Effector memory CD4-positive, alpha-beta T cell (primary cell): ENCODE data around the gene TRPM3.
"Not testable (repeated sequence)": the region's sequence is repeated elsewhere in the genome, so short reads cannot be mapped to it uniquely, and the experiment has no call there.

Source experiments
- DNase-seq, 3 donors: peaks; one replicate each; pipeline ENCODE4 v3.0.0-alpha.2; 2020
- H3K27ac ChIP-seq: 2 replicates; pipeline ENCODE4 v1.7.0; 2013; ENCODE audit warnings: mild to moderate bottlenecking, low read length, moderate library complexity; ENCODE audit not compliant: insufficient read depth, poor library complexity, severe bottlenecking
- H3K27me3 ChIP-seq: replicated peaks from 2 replicates; pipeline ENCODE4 v1.7.0; 2013; ENCODE audit warnings: mild to moderate bottlenecking, low read length; ENCODE audit not compliant: insufficient read depth, control insufficient read depth, poor library complexity, severe bottlenecking
- H3K36me3 ChIP-seq: 2 replicates; pipeline ENCODE4 v1.7.0; 2013; ENCODE audit warnings: mild to moderate bottlenecking, low read length, moderate library complexity; ENCODE audit not compliant: control insufficient read depth, insufficient read depth
- H3K4me1 ChIP-seq: 2 replicates; pipeline ENCODE4 v1.7.0; 2013; ENCODE audit warnings: low read length, mild to moderate bottlenecking; ENCODE audit not compliant: control insufficient read depth, insufficient read depth, poor library complexity, severe bottlenecking
- H3K4me3 ChIP-seq: 2 replicates; pipeline ENCODE4 v1.7.0; 2013; ENCODE audit warnings: low read length, low read depth, mild to moderate bottlenecking; ENCODE audit not compliant: insufficient read depth, poor library complexity, severe bottlenecking
- H3K9me3 ChIP-seq: 2 replicates; pipeline ENCODE4 v1.7.0; 2013; ENCODE audit warnings: mild to moderate bottlenecking, low read length, moderate library complexity; ENCODE audit not compliant: control insufficient read depth

Gene TRPM3

GRCh38 chr9:70987986-70988385, 133.4 kb downstream of the TRPM3 start:
- H3K4me3 ChIP-seq = no peak overlapping the region
- no peaks in the 10 kb centered on the region for H3K36me3 ChIP-seq
- H3K9me3 ChIP-seq = no peaks in the 10 kb centered on the region
- no peak for DNase-seq
- H3K4me1 ChIP-seq = no peaks in the 10 kb centered on the region
- no peak overlapping the region for H3K27ac ChIP-seq
- no peaks in the 10 kb centered on the region for H3K27me3 ChIP-seq

GRCh38 chr9:70986984-70987383, 134.4 kb downstream of the TRPM3 start:
- no peaks in the 10 kb centered on the region for H3K36me3 ChIP-seq
- no peaks in the 10 kb centered on the region for H3K27me3 ChIP-seq
- H3K4me3 ChIP-seq = no peak overlapping the region
- no peak for DNase-seq
- no peak overlapping the region for H3K27ac ChIP-seq
- no peaks in the 10 kb centered on the region for H3K4me1 ChIP-seq
- no peaks in the 10 kb centered on the region for H3K9me3 ChIP-seq

GRCh38 chr9:70983723-70984295, 137.6 kb downstream of the TRPM3 start:
- no peaks in the 10 kb centered on the region for H3K4me1 ChIP-seq
- no peaks in the 10 kb centered on the region for H3K27me3 ChIP-seq
- no peak overlapping the region for H3K27ac ChIP-seq
- no peak overlapping the region for H3K4me3 ChIP-seq
- no peaks in the 10 kb centered on the region for H3K9me3 ChIP-seq
- H3K36me3 ChIP-seq = no peaks in the 10 kb centered on the region
- no peak for DNase-seq

- Histone ChIP-seq H3K4me1 (no peaks in the 10 kb centered on the region), H3K9me3 (no peaks in the 10 kb centered on the region), H3K36me3 (no peaks in the 10 kb centered on the region), H3K27ac (no peak overlapping the region), H3K4me3 (no peak overlapping the region), H3K27me3 (no peaks in the 10 kb centered on the region)
- DNase-seq = no peak
These were observed 140.1 kb downstream of the TRPM3 start for GRCh38 chr9:70981312-70981711.

GRCh38 chr9:70979966-70980365, 141.5 kb downstream of the TRPM3 start:
- Histone ChIP-seq H3K27ac (no peak overlapping the region), H3K4me1 (no peaks in the 10 kb centered on the region), H3K4me3 (no peak overlapping the region), H3K36me3 (no peaks in the 10 kb centered on the region), H3K27me3 (no peaks in the 10 kb centered on the region), H3K9me3 (no peaks in the 10 kb centered on the region)
- no peak for DNase-seq

GRCh38 chr9:70978085-70978484, 143.3 kb downstream of the TRPM3 start:
- H3K27ac ChIP-seq = no peak overlapping the region
- H3K4me3 ChIP-seq = no peak overlapping the region
- H3K4me1 ChIP-seq = no peaks in the 10 kb centered on the region
- H3K27me3 ChIP-seq = no peaks in the 10 kb centered on the region
- DNase-seq = no peak
- H3K9me3 ChIP-seq = no peaks in the 10 kb centered on the region
- H3K36me3 ChIP-seq = no peaks in the 10 kb centered on the region

- H3K4me1 ChIP-seq = no peaks in the 10 kb centered on the region
- H3K36me3 ChIP-seq = no peaks in the 10 kb centered on the region
- no peak overlapping the region for H3K4me3 ChIP-seq
- DNase-seq = no peak
- no peak overlapping the region for H3K27ac ChIP-seq
- H3K9me3 ChIP-seq = no peaks in the 10 kb centered on the region
- H3K27me3 ChIP-seq = no peaks in the 10 kb centered on the region
These were observed 145.6 kb downstream of the TRPM3 start for GRCh38 chr9:70975821-70976220.

- DNase-seq = no peak
- Histone ChIP-seq H3K27me3 (no peaks in the 10 kb centered on the region), H3K36me3 (no peaks in the 10 kb centered on the region), H3K9me3 (no peaks in the 10 kb centered on the region), H3K27ac (no peak overlapping the region), H3K4me1 (no peaks in the 10 kb centered on the region), H3K4me3 (no peak overlapping the region)
These were observed 149.7 kb downstream of the TRPM3 start for GRCh38 chr9:70971723-70972122.

GRCh38 chr9:70966380-70966779, 155.0 kb downstream of the TRPM3 start:
- H3K4me3 ChIP-seq, DNase-seq, H3K9me3 ChIP-seq, H3K36me3 ChIP-seq, H3K4me1 ChIP-seq, H3K27me3 ChIP-seq, H3K27ac ChIP-seq: not testable (repeated sequence)

GRCh38 chr9:70964861-70965260, 156.6 kb downstream of the TRPM3 start:
- no peaks in the 10 kb centered on the region for H3K36me3 ChIP-seq
- no peaks in the 10 kb centered on the region for H3K4me1 ChIP-seq
- H3K9me3 ChIP-seq = no peaks in the 10 kb centered on the region
- no peaks in the 10 kb centered on the region for H3K27me3 ChIP-seq
- H3K27ac ChIP-seq = no peak overlapping the region
- H3K4me3 ChIP-seq = no peak overlapping the region
- no peak for DNase-seq

GRCh38 chr9:70963554-70963953, 157.9 kb downstream of the TRPM3 start:
- no peaks in the 10 kb centered on the region for H3K27me3 ChIP-seq
- H3K4me3 ChIP-seq = no peak overlapping the region
- no peaks in the 10 kb centered on the region for H3K36me3 ChIP-seq
- H3K9me3 ChIP-seq = no peaks in the 10 kb centered on the region
- no peaks in the 10 kb centered on the region for H3K4me1 ChIP-seq
- DNase-seq = no peak
- H3K27ac ChIP-seq = no peak overlapping the region
